Left colon (tissue), 2 donors: Measurements from ENCODE around the gene MYO3B. TPM values are rescaled to one million over a fixed set of nuclear protein-coding genes. Genes with fewer than 3 reads are reported as not detected.
"Not testable (repeated sequence)": the region's sequence is repeated elsewhere in the genome, so short reads cannot be mapped to it uniquely, and the experiment has no call there.

Source experiments
- ATAC-seq: fragments of 200-7000 bp; cut with Tn5 transposase; one replicate; pipeline ENCODE4 v1.9.1; 2020; ENCODE audit warnings: mild to moderate bottlenecking, moderate library complexity
- DNase-seq, 2 donors: peaks; one replicate each; pipeline ENCODE4 v3.0.0-alpha.2; 2020
- intact Hi-C, 2 donors: fragments of 100-400 bp; cut with DNase I in 1 of 2; cut with micrococcal nuclease in 1 of 2; formaldehyde crosslinking; loops; one replicate each; pipeline versions ENCODE4 v1.11.2 to v1.14.0; 2022; cut with DNase I, micrococcal nuclease
- total RNA-seq, 2 donors: library from RNA; stranded (reverse); fragmentation: NEBNext Ultra II Directional; extraction: Animal tissue kit (Norgen Biotek cat#: 25700); gene quantifications; one replicate each; pipeline ENCODE4 v1.2.1, GENCODE V29; 2021
- donor health status: DM: no; HTN: no; CAD: no.
- donor health status: DM: yes; HTN: yes; CAD: no.

The MYO3B gene
- total RNA-seq, 2 donors from 2014 or later = 0.09 TPM; not detected in 1

DNA sequence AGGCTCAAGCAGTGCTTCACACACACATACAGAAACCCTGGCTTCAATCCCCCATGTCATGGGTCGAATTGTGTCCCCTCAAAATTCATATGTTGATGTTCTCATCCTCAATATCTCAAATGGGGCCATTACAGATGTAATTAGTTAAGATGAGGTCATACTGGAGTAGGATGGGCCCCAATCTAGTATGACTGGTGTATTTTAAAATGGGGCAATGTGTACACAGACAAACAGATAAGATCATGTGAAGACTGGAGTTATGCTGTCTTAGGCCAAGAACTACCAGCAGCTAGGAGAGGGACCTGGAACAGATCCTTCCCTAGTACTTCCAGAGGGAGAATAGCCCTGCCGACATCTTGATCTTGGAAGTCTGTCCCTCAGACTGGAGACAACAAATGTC, 167.7 kb downstream of the MYO3B start:
- DNase-seq = no peak
- no peak for ATAC-seq
- intact Hi-C loops = no loop called here

- DNase-seq, ATAC-seq, intact Hi-C loops: not testable (repeated sequence)
These were observed 171.3 kb downstream of the MYO3B start for GRCh38 chr2:170349269-170349668.

GRCh38 chr2:170350929-170351826, 173.2 kb downstream of the MYO3B start:
- ATAC-seq = no peak
- DNase-seq = no peak
- intact Hi-C loops = no loop called here

DNA sequence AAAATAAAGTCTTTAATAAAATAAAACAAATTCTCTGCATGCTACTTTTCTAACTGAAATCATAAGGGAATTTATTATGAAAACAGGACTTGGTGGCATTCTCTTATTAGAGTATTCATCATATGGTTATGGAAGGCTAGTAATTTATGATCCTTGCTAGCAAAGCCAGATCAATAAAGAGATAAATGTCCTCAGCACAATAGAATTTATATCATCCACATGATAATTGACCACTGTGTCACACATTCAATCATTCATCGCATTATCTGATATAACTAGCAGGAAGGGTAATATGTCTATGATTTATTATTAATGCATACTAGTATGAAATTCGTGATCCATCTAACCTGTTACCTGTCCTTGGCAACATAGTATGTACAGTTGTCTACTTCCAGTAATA, 175.8 kb downstream of the MYO3B start:
- no peak for DNase-seq
- intact Hi-C loops = no loop called here
- ATAC-seq = no peak

GRCh38 chr2:170354388-170354787, 176.4 kb downstream of the MYO3B start:
- no peak for ATAC-seq
- no peak for DNase-seq

GRCh38 chr2:170354855-170355780, 177.2 kb downstream of the MYO3B start:
- intact Hi-C loops = no loop called here
- no peak for ATAC-seq

More at GRCh38 chr2:170354388-170354787, 176.4 kb downstream of the MYO3B start:
- intact Hi-C loops = no loop called here

DNA sequence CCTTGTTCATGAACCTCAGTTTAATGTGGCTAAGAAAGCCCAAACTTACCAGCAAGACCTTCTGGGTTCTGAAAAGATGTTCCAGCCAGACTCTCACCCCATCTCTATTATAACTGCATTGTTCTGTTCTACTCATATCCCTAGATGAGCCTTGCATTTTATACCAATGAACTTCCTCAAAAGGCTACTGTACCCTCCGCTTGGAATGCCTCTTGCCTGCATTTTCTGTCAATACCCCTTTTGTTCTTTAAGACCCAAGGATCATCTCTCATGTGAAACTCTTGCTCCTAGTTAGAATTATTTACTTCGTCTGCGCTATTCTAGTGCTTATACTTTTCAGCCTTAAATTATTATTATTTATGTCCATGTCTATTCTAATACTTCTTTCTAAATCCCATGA, 181.5 kb downstream of the MYO3B start:
- DNase-seq = no peak
- intact Hi-C loops = no loop called here
- no peak for ATAC-seq

More at GRCh38 chr2:170354855-170355780, 177.2 kb downstream of the MYO3B start:
- no peak for DNase-seq

DNA sequence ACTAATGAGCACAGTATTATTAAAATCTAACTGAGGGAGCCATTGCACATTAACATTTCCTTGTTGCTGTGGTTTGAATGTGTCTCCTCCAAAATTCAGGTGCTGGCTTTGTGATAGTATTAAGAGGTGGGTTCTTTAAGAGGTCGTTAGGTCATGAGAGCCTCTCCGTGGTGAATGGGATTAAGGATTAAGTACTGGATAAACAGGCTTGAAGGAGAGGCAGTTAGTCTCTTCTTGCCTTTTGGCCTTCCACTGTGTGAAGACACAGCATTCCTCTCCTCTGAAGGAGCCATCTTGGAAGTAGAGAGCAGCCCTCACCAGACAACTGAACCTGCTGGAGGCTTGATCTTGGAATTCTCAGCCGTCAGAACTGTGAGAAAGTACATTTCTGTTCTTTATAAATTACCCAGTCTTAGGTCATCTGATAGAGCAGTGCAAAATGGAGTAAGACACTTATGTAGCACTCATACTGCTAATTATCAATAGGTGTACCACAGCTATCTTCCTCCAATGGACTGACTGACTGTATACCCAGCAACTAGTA, 182.7 kb downstream of the MYO3B start:
- DNase-seq (no peak), ATAC-seq (no peak)
- intact Hi-C loops = loop anchor here in 1 of 2 donors (10.0 kb wide), 1 partner anchor 454 kb away; the partner anchor contains the start of gene GAD1

DNA sequence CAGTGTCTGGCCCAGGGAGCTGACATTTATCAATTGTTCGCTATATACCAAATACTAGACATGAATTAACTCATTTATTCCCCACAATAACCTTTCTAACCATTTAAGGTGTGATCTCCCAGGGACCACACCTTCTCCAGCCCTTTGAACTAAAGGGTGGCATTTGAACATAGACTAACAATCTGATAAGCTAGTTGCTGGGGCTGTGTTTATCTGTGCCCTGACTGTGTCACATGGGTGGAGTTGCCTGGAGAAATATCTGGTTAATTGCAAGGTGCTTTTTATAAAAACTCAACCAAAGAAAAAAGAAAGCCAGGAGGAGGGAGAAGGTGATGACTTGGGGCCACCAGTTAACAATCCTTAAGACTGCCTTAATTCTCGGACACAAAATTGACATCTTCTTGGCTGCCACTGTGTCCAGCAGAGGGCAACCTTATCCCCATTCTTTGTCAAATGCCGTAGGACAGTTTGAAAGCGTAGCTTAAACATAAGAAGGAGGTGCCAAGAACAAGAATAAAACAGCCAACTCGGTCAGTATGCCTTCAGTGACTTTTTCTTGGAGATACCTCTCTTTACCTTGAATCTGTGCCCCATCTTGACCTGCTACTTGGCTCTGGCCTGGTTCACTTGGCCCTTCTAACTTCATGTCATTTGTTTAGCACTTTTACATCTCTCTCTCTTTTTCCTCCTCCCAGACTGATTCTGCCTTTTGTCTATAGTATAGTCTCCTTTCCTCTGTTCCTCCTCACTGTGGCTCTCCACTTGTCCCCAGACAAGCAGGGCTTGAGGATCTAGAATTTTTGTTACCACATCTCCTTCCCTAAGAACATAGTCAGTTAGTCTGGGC, 183.4 kb downstream of the MYO3B start:
- DNase-seq (peak in 1 of 2 donors; percentile 56), ATAC-seq (peak; percentile 77)
- intact Hi-C loops = loop anchor here in 1 of 2 donors (10.0 kb wide), 1 partner anchor 453 kb away; the partner anchor contains the start of gene GAD1

DNA sequence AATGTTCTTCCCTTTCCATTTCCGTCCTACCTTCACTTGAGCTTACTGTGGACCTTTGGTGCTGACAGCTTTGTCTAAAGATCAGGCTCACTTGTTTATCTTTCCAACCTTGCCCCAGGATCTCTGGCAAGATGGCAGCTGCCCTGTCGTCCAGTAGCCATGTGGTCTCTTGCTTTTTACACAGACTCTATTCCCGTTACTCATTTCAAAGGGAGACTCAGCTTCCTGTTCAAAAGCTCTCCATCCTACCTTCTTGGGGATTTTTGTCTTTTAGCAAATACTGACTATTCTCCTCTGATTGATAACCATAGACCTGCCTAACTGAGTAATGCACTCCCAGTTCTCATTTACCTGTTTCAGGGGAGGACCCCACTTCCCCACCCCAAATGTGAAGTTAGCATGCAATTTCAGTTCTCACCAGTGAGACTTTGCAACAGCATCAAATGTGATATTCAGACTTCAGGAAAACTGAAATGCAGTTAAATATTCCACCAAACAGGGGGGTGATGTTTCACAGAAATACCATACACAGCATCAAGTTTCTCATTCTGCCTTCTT, 184.4 kb downstream of the MYO3B start:
- ATAC-seq = no peak

GRCh38 chr2:170362871-170363631, 185.1 kb downstream of the MYO3B start:
- DNase-seq = no peak
- intact Hi-C loops = loop anchor here in 1 of 2 donors (10.0 kb wide), 1 partner anchor 452 kb away; the partner anchor contains the start of gene GAD1
- no peak for ATAC-seq

More for the DNA sequence above, 184.4 kb downstream of the MYO3B start:
- intact Hi-C loops = loop anchor here in 1 of 2 donors (10.0 kb wide), 1 partner anchor 452 kb away; the partner anchor contains the start of gene GAD1
- no peak for DNase-seq

GRCh38 chr2:170365003-170365402, 187.1 kb downstream of the MYO3B start:
- ATAC-seq = no peak
- intact Hi-C loops = loop anchor here in 1 of 2 donors (10.0 kb wide), 1 partner anchor 450 kb away; the partner anchor contains the start of gene GAD1
- no peak for DNase-seq

GRCh38 chr2:170365686-170366085, 187.7 kb downstream of the MYO3B start:
- ATAC-seq (no peak), DNase-seq (no peak)
- intact Hi-C loops = loop anchor here in 1 of 2 donors (10.0 kb wide), 1 partner anchor 449 kb away; the partner anchor contains the start of gene GAD1

- DNase-seq (no peak), ATAC-seq (no peak)
- intact Hi-C loops = loop anchor here in 1 of 2 donors (10.0 kb wide), 1 partner anchor 446 kb away; the partner anchor contains the start of gene GAD1
These were observed 190.4 kb downstream of the MYO3B start for GRCh38 chr2:170368370-170368769.

GRCh38 chr2:170369228-170369627, 191.3 kb downstream of the MYO3B start:
- DNase-seq (no peak), ATAC-seq (no peak)
- intact Hi-C loops = loop anchor here in 1 of 2 donors (10.0 kb wide), 1 partner anchor 446 kb away; the partner anchor contains the start of gene GAD1

DNA sequence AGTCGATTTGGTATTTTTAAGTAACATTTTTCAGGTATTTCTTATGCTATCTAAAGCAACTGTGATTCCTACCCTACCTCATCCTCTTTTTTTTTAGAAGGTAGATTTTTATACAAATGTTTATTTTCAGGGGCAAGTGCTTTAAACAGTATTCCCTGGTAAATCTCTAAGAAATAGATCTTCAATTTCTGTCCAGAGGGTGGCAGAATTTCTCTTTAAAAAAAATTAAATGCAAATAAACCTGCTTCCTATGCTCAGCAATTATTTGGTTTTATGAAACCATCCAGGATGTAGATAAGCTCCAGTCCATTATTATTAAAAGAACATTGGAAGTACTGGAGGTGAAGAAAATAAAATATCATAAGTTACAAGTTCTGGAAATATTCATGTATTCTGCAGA, 191.9 kb downstream of the MYO3B start:
- DNase-seq (no peak), ATAC-seq (no peak)
- intact Hi-C loops = loop anchor here in 1 of 2 donors (10.0 kb wide), 1 partner anchor 445 kb away; the partner anchor contains the start of gene GAD1
